IPS DF 6.9 (cell line): ENCODE measurements around the gene TAF3.

Experiments used
- DNase-seq: peaks from one replicate; pipeline ENCODE4 v3.0.0-alpha.2; 2013; ENCODE audit warnings: low read depth, low spot score
- H3K27ac ChIP-seq: one replicate; pipeline ENCODE4 v1.5.1; 2013; ENCODE audit warnings: low read length, control low read depth
- H3K27me3 ChIP-seq: 2 replicates; pipeline ENCODE4 v1.6.1; 2013; ENCODE audit warnings: mild to moderate bottlenecking, low read length; ENCODE audit not compliant: control insufficient read depth, insufficient read depth
- H3K36me3 ChIP-seq: 2 replicates; pipeline ENCODE4 v1.6.1; 2013; ENCODE audit warnings: low read length; ENCODE audit not compliant: control insufficient read depth, insufficient read depth
- H3K4me1 ChIP-seq: 2 replicates; pipeline ENCODE4 v1.6.1; 2013; ENCODE audit warnings: low read length; ENCODE audit not compliant: control insufficient read depth, insufficient read depth
- H3K4me3 ChIP-seq: 2 replicates; pipeline ENCODE4 v1.5.1; 2013; ENCODE audit warnings: mild to moderate bottlenecking, low read length
- H3K9me3 ChIP-seq: 2 replicates; pipeline ENCODE4 v1.6.1; 2013; ENCODE audit warnings: low read length, inconsistent platforms; ENCODE audit not compliant: control insufficient read depth, insufficient read depth
- WGBS: extraction: QIAGEN DNeasy Blood & Tissue Kit; methylation state at CpG from one replicate; pipeline ENCODE4 v1.1.7; 2013; ENCODE audit warnings: mixed read lengths, missing lambda C conversion rate; ENCODE audit not compliant: insufficient read length, insufficient coverage; 5-methylcytosine and 5-hydroxymethylcytosine counted together

TAF3 gene

DNA sequence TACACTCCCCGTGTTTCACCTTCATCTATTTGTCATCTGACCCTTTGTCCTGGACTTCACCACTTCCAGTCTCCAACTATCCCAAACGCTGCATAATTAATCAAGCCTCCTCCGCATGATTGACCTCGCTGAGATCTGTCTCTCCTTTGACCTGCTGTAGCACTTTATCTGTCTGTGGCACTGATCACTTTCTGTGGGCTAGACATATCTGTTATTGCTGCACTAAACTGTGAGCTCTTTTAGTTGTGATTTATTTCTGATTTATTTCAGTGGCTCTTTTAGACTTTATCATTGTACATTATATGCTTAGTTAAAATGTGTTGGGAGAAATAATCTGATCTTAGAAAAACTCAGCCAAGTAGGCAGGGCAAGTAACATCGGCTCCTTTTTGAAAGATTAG is 144.3 kb downstream of the TAF3 start:
- H3K4me3 ChIP-seq = no peak overlapping the region
- no peak overlapping the region for H3K27ac ChIP-seq
- H3K27me3 ChIP-seq = no peaks in the 10 kb centered on the region
- DNase-seq = no peak
- no peaks in the 10 kb centered on the region; the same call in 1 of the 2 replicates for H3K9me3 ChIP-seq
- no peaks in the 10 kb centered on the region for H3K36me3 ChIP-seq
- no peaks in the 10 kb centered on the region for H3K4me1 ChIP-seq
- WGBS = no CpG with 5 or more reads among the region's 5 CpGs

- no peak overlapping the region for H3K4me3 ChIP-seq
- no peaks in the 10 kb centered on the region for H3K4me1 ChIP-seq
- H3K27me3 ChIP-seq = no peaks in the 10 kb centered on the region
- H3K9me3 ChIP-seq = no peaks in the 10 kb centered on the region; the same call in 1 of the 2 replicates
- H3K36me3 ChIP-seq = no peaks in the 10 kb centered on the region
- no CpG with 5 or more reads among the region's 2 CpGs for WGBS
- no peak for DNase-seq
- no peak overlapping the region for H3K27ac ChIP-seq
These were observed 147.2 kb downstream of the TAF3 start for GRCh38 chr10:7965457-7965856.

DNA sequence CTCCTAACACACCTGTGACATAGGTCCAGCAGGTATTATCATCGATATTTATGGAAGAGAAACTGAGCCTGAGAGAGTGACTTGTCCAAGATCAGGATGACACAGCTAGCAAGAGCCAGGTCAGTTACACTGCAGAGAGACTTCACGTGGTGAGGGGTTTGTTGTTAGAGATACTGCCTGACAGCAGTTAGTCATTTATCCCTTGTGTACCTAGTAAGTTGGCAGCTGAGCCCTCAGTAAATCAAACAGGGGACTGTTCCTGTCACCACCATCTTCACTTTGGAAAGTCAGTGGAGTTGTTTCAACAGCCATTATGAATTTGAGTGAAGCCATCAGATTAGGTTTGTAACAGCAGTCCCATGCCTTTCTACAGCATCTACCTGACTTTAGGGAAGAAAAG is 148.7 kb downstream of the TAF3 start:
- no CpG with 5 or more reads among the region's 2 CpGs for WGBS
- no peak overlapping the region for H3K4me3 ChIP-seq
- H3K4me1 ChIP-seq = no peaks in the 10 kb centered on the region
- no peaks in the 10 kb centered on the region for H3K27me3 ChIP-seq
- no peaks in the 10 kb centered on the region for H3K36me3 ChIP-seq
- H3K27ac ChIP-seq = no peak overlapping the region
- H3K9me3 ChIP-seq = no peaks in the 10 kb centered on the region; the same call in 1 of the 2 replicates
- DNase-seq = no peak

GRCh38 chr10:7968510-7969112 is 150.3 kb downstream of the TAF3 start:
- H3K9me3 ChIP-seq = no peaks in the 10 kb centered on the region; the same call in 1 of the 2 replicates
- no peaks in the 10 kb centered on the region for H3K4me1 ChIP-seq
- no peaks in the 10 kb centered on the region for H3K27me3 ChIP-seq
- H3K36me3 ChIP-seq = no peaks in the 10 kb centered on the region
- H3K4me3 ChIP-seq = no peak overlapping the region
- DNase-seq = no peak
- H3K27ac ChIP-seq = no peak overlapping the region
- WGBS = no CpG with 5 or more reads among the region's 1 CpG

GRCh38 chr10:7969623-7970022 is 151.3 kb downstream of the TAF3 start:
- Histone ChIP-seq H3K36me3 (no peaks in the 10 kb centered on the region), H3K4me1 (no peaks in the 10 kb centered on the region), H3K9me3 (no peaks in the 10 kb centered on the region; the same call in 1 of the 2 replicates), H3K27me3 (no peaks in the 10 kb centered on the region), H3K4me3 (no peak overlapping the region), H3K27ac (no peak overlapping the region)
- no peak for DNase-seq
- no CpG with 5 or more reads among the region's 6 CpGs for WGBS

DNA sequence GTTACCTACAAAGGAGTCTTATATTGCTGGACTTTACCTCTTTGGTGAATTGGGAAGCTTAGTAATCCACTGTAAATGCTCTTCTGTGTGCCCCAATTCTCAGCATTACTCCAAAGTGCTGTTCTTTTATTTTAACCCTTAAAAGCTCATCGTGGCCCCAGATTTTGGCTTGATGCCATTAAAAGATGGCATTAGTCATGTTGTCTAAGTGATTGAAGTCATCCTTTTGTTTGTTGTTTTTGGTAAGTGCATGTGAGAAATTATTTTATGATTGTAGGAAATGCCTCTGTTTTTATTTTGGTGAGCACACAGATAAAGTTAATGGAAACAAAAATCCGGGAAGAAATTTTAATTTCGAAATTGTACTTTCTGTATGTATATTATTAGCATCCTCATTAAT is 153.6 kb downstream of the TAF3 start:
- Histone ChIP-seq H3K27me3 (no peaks in the 10 kb centered on the region), H3K4me1 (no peaks in the 10 kb centered on the region), H3K4me3 (no peak overlapping the region), H3K36me3 (no peaks in the 10 kb centered on the region), H3K27ac (no peak overlapping the region), H3K9me3 (no peaks in the 10 kb centered on the region; the same call in 1 of the 2 replicates)
- no peak for DNase-seq
- no CpG with 5 or more reads among the region's 3 CpGs for WGBS

- Histone ChIP-seq H3K9me3 (no peaks in the 10 kb centered on the region), H3K27me3 (no peaks in the 10 kb centered on the region), H3K4me1 (no peaks in the 10 kb centered on the region), H3K36me3 (no peaks in the 10 kb centered on the region), H3K4me3 (no peak overlapping the region), H3K27ac (no peak overlapping the region)
- no peak for DNase-seq
- WGBS = no CpG with 5 or more reads among the region's 2 CpGs
These were observed 154.1 kb downstream of the TAF3 start for GRCh38 chr10:7972367-7972766.

DNA sequence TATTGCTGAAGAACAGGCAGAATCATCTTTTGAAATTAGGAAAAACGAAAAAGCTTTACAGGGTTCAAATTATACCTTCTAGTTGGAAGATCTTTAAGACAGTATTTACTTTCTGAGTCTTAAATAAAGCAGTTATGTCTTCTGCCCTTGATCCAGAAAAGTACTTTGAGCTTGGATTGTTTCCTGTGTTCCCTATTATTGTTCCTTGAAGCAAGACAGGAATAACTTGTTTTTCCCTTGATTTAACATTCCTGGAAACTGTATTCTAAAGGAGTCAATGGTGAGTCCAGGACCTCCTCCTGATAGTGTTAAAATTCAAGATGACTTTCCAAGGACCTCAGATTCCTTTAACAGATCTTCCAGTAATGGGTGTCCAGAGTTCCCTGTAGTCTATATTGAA is 161.9 kb downstream of the TAF3 start:
- WGBS = no CpG with 5 or more reads among the region's 1 CpG
- DNase-seq = no peak
- no peak overlapping the region for H3K4me3 ChIP-seq
- H3K4me1 ChIP-seq = no peaks in the 10 kb centered on the region
- H3K36me3 ChIP-seq = no peaks in the 10 kb centered on the region
- no peak overlapping the region for H3K27ac ChIP-seq
- no peaks in the 10 kb centered on the region for H3K27me3 ChIP-seq
- no peaks in the 10 kb centered on the region for H3K9me3 ChIP-seq

DNA sequence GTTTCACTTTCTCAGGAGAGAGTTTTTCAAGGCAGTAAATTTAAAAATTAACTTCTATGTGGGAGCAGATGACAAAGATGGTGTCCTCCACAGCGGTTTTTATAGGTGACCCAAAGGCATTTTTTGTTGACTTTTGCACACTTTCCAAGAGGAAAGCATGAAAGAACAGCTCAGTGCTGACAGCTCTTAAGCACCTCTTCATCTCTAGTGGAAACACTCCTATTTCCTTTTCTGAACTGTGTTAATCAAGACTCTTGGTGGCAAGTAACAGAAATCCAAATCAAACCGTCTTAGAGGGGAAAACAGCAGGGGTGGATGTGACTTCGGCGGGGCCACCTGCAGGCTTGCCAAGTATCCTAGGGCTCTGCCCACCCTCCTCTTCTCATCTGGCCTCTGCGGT is 164.4 kb downstream of the TAF3 start:
- no peak for DNase-seq
- H3K4me1 ChIP-seq = no peaks in the 10 kb centered on the region

GRCh38 chr10:7984325-7984724 is 166.0 kb downstream of the TAF3 start:
- H3K36me3 ChIP-seq = no peaks in the 10 kb centered on the region
- no peaks in the 10 kb centered on the region for H3K4me1 ChIP-seq
- H3K4me3 ChIP-seq = no peak overlapping the region
- no peaks in the 10 kb centered on the region for H3K27me3 ChIP-seq
- DNase-seq = no peak
- no peaks in the 10 kb centered on the region for H3K9me3 ChIP-seq
- WGBS = no CpG with 5 or more reads among the region's 3 CpGs
- H3K27ac ChIP-seq = no peak overlapping the region

More for the DNA sequence above, 164.4 kb downstream of the TAF3 start:
- Histone ChIP-seq H3K27me3 (no peaks in the 10 kb centered on the region), H3K36me3 (no peaks in the 10 kb centered on the region), H3K4me3 (no peak overlapping the region), H3K27ac (no peak overlapping the region), H3K9me3 (no peaks in the 10 kb centered on the region)
- no CpG with 5 or more reads among the region's 5 CpGs for WGBS

DNA sequence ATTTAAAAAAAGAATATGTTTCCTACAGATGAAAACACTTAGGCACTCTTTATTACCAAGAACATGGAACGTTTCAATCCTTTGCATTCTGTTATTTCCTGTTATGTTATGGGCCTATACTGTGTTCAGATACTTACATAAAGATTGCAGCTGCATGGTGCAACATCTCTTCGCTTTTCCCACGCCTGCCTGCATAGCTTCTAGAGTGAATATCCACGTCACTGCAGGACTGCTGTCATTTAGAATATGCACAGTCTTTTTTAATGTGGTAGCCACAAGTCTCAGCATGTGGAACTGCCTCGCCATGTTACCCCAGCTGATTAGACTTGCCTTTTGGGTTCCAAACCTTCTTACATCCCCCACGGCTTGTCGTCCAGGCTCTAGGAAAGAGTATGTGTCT is 166.6 kb downstream of the TAF3 start:
- Histone ChIP-seq H3K27me3 (no peaks in the 10 kb centered on the region), H3K27ac (no peak overlapping the region), H3K4me1 (no peaks in the 10 kb centered on the region), H3K4me3 (no peak overlapping the region), H3K9me3 (no peaks in the 10 kb centered on the region), H3K36me3 (no peaks in the 10 kb centered on the region)
- WGBS = no CpG with 5 or more reads among the region's 7 CpGs
- no peak for DNase-seq
